Activated T-helper 9 cell treated with anti-CD3 and anti-CD28 coated beads, Interleukin-2, amount 50 U/mL, for 16 hours (primary cell): ENCODE results near the gene CCDC146.
A peak's percentile ranks its signal among the peaks of the same experiment; 100 is the strongest.
"Not testable (repeated sequence)": the region's sequence is repeated elsewhere in the genome, so short reads cannot be mapped to it uniquely, and the experiment has no call there.

ENCODE experiments used
- DNase-seq: peaks from one replicate; pipeline ENCODE4 v3.0.0-alpha.2; 2020; ENCODE audit warnings: low read depth

The CCDC146 gene

DNA sequence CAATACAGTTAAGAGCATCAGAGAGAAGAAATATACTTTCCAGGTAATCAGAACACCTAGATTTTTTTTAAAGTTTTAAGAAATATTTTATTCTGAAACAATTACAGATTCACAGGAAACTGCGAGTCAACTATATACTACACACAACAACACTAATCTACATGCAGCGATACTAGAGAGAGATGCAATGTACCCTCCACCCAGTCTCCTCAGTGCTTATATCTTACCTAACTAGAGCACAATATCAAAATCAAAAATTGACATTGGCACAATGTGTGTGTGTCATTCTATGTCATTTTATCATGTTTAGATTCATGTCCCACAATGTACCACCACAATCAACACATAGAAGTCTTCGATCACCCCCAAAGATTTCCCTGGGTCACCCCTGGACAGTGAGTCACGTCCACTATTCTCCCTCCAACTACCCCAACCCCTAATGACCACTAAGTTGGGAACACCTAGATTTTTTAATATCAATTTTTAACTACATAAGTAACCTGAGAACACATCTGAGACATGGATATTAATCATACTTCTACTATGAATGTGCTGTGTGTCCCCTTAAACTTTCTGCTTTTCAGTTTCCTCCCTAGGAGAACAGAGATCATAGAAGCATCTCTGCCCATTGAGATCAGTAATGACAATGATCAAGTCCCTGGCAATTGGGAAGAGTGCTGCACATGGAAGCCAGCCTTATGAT, 207.2 kb downstream of the CCDC146 start:
- no peak for DNase-seq

DNA sequence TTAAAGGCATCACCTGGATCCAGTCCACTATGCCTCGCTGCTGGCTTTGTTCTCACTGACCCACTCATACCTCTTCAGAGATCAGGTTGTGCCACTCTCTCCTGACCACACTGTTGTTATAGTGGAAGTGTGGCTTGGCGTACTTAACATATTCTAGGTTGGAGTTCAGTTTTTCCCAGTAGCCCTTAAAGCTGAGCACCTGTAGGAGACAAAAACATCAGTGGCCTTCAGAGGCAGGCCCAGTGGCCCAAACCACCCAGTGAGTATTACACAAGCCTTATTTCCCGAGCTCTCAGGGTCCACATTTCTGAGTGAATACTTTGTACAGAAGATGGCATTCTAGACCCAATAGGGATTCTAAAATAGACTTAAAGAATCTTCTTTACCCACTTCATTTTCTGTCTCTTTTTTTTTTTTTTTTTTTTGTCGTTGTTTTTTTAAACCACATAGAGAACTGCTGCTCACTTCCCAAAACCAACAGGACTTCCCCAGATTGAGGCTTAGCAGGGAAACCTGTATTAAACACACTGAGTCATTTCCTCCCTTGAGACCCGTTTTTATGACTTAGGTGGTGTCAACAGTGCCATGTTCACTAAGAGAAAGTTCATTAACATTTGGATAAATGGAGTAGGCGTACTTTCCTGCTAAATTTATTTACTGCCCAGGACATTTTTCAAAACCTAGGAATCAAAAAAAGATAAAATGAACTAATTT, 207.9 kb downstream of the CCDC146 start:
- DNase-seq: no peak

DNA sequence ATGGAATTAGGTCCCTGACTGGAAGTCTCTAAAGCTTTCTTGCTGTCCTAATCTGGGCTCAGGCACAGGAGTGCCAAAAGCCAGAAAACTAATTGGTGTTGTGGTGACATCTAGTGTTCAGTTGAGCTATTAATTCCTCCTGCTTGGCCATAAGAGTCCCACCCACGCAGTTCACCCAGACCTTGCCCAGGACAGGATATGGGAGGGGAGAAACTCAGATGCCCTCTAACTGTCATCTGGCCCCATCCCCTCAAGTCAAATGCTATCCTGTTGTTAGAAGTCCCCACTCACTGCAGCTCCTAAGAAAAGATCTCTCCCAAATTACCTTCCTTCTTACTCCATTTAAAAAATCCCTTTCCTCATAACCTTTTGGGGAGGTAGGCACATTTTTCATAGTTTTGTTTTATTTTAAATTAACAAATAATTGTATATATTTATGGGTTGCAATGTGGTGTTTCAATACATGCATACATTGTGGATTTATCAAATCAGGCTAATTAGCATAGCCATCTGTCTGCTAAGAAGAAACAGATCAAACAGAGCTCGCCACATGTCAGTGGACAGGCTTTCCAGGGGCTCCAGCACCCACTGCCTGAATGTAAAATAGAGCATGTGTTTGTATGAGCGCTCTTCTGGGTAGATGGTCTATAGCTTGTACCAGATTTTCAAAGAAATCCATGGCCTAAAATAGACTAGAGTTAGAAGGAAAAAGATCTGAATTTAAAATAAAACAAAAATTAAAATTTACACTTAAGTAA, 209.7 kb downstream of the CCDC146 start:
- DNase-seq: peak; percentile 6

DNA sequence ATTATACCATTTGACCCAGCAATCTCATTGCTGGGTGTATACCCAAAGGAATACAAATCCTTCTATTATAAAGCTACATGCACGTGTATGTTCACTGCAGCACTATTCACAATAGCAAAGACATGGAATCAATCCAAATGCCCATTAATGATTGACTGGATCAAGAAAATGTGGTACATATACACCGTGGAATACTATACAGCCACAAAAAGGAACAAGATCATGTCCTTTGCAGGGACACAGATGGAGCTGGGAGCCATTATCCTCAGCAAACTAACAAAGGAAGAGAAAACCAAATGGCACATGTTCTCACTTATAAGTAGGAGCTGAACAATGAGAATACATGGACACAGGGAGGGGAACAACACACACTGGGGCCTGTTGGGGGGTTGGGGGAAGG, 211.6 kb downstream of the CCDC146 start:
- not testable (repeated sequence) for DNase-seq

DNA sequence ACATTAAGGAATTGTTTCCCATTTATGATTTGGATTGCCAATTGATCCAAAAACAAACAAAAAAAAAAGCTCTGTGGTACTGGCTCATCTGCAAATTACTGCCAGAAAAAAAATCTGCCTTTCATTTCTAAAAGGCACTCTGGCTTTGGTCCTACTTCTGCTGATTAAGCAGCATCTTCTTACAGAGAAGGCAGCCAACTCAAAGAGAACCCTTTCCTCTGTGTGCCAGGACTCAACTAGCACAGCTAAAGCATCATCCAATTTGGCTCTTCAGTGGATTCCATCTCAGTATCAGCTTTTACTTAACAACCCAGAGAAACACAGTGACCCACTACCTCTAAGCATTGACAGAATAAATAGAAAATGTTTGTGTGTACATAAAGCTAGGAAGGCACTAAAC, 213.2 kb downstream of the CCDC146 start:
- DNase-seq: no peak

DNA sequence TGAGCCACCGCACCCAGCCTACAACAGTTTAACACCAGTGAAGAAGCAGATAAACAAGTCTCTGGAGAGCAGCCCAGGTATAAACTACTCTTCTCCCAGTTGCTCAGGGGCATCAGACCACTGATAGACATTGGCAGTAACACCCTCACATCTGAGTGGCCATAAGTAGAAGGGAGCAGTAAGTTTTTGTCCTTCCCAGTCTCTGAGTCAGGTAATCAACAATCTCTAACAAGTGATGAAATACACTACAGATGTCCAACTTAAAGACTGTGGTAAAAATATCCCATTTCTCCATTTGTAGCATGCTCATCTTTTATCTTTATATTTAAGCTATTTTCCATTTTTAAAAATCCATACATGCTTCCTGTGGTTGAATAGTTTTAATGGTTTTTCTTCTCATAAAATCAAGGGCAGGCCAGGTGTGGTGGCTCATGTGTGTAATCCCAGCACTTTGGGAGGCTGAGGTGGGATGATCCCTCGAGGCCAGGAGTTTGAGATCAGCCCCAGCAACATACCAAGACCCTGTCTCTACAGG, 215.1 kb downstream of the CCDC146 start:
- no peak for DNase-seq

DNA sequence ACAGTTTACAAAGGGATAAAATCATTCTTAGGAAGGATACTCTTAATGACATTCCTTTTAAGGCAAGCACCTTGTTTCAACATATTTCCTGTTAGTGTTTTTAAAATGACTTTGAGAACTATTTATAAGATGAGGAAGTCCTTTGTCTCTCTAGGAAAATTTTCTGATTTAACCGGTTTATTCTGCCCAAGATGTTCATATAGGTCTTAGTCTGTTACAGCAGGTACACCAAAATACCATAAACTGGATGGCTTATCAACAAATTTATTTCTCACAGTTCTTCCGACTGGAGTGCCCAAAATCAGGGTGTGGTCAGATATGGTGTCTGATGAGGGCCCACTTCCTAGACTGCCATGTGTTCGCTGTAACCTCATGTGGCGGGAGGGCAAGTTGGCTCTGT, 215.8 kb downstream of the CCDC146 start:
- DNase-seq: no peak

DNA sequence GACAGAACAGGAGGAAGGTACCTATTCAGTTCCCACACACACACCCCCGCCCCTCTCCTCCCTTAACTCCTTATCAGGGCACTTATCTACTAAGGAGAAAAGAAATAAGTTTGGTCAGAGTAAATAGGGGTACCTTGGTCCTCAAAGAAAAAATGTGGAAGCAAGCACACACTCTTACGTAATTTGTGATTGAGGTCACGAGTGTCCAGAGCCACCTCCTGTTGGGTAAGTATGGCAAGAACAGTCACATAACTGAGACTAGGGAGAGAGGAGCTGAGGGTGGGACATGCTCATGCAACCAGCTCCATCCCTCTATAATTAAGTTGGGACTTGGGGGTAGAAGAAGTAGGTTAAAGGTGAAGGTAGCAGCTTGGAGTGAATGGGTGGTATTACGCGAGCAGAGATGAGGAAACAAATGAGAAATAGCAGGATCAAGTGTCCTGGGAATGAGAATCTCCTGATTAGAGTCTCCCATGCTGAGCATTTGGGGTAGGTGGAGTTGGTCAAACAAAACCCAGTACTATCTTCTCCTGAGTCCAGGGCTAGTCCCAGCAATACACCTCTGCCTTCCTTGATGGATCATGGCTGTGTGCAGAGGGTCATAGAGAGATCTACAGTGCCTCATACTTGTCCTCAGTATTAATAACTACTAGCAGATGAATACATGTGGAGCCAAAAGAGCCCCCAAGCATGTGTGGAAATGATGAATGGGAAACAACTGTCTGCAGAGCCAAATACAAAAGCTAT, 216.6 kb downstream of the CCDC146 start:
- no peak for DNase-seq

DNA sequence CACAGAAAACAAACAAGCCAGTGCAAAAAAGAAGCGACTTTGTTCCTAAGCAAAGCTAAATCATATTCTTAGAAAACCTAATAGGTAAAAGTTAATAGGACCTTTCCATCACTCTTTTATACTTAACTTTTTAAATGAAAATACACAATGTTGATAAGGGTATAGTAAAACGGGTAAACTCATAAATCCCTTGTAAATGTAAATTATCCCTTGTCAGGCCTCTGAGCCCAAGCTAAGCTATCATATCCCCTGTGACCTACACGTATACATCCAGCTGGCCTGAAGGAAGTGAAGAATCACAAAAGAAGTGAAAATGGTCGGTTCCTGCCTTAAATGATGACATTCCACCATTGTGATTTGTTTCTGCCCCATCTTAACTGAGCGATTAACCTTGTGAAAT, 217.3 kb downstream of the CCDC146 start:
- no peak for DNase-seq
